ENCODE measurements around the gene HOOK2. TPM values are rescaled to one million over a fixed set of nuclear protein-coding genes. Genes with fewer than 3 reads are reported as not detected.

Gene HOOK2
- total and polyA plus RNA-seq, 2 of the 4 experiments (the other 2 are of a cell fraction): 7.5 to 21.6 TPM

GRCh38 chr19:12733369-12734214, 41.8 kb downstream of the HOOK2 start (continued):
- TF ChIP-seq USF2 (IDR thresholded peaks at IDR 0.05; ENCODE audit: low read depth, low read length): no peak
- no peak for TF ChIP-seq RFX5 (IDR thresholded peaks at IDR 0.05; ENCODE audit: low read depth, low read length)

- dilution Hi-C loops (cut with HindIII; ENCODE audit: low sequenced_read_pairs, unreplicated experiment): no loop called here
- no peaks in the 10 kb centered on the region for H3K27me3 ChIP-seq (ENCODE audit: control insufficient read depth, insufficient read depth, low read length)
- H3K36me3 ChIP-seq (ENCODE audit: control insufficient read depth, insufficient read depth, low read length): peaks cover 36% of the 10 kb centered on the region
- H3K18ac ChIP-seq (ENCODE audit: low read depth, low read length): no peak overlapping the region
- no peak overlapping the region for H2BK5ac ChIP-seq (ENCODE audit: low read depth, low read length, poor library complexity, severe bottlenecking)
- no peak overlapping the region for H4K91ac ChIP-seq (ENCODE audit: insufficient read depth, low read depth, low read length)
- no peak overlapping the region for H2AK5ac ChIP-seq (ENCODE audit: low read depth, low read length)
- no peak overlapping the region for H4K8ac ChIP-seq (ENCODE audit: low read depth in 2 of 2, low read length in 2 of 2)
- H3K4me3 ChIP-seq (ENCODE audit: insufficient read depth, low read depth, low read length): no peak overlapping the region
- BruUV-seq (replicated peaks): no TSS peak
- no peak for ATAC-seq (ENCODE audit: low read depth)
- H4K20me1 ChIP-seq (ENCODE audit: insufficient read depth, low read length): peaks cover 39% of the 10 kb centered on the region
- no peak overlapping the region for H3K23ac ChIP-seq (ENCODE audit: low read depth, low read length)
- intact Hi-C loops (cut with micrococcal nuclease): no loop called here
- ChIA-PET POLR2A (ENCODE audit: unreplicated experiment) (interaction anchor here (0.6 kb wide), 1 partner anchor 1107 kb away, joined by 3 read pairs; no protein-coding TSS in a partner anchor), CTCF (interaction anchor here (1.4 kb wide), 1 partner anchor 26 kb away, joined by 3 read pairs; no protein-coding TSS in a partner anchor)
- 91% methylated on average over 17 of the region's 24 CpGs; no CpG with 5 or more reads in 1 of the 2 experiments for WGBS, 2 experiments (ENCODE audit: extremely low coverage in 2 of 2, insufficient read length in 1 of 2)
- H3K9ac ChIP-seq (ENCODE audit: low read depth, low read length): no peak overlapping the region
- no peak overlapping the region for H3K27ac ChIP-seq (ENCODE audit: insufficient read depth, low read length)
- H2BK120ac ChIP-seq (ENCODE audit: low read depth, low read length): no peak overlapping the region
- no peak overlapping the region for H2BK15ac ChIP-seq (ENCODE audit: low read depth, low read length)
- no peak for DNase-seq
- H4K5ac ChIP-seq (ENCODE audit: low read depth, low read length): no peak overlapping the region
- peaks cover 4% of the 10 kb centered on the region for H3K4me1 ChIP-seq (ENCODE audit: control insufficient read depth, insufficient read depth, low read length)
- H3K14ac ChIP-seq (replicated peaks; ENCODE audit: low read depth, low read length): no peak overlapping the region
- H2AK9ac ChIP-seq (replicated peaks; ENCODE audit: low read depth, low read length, poor library complexity): no peak overlapping the region
- H3K4ac ChIP-seq (ENCODE audit: low read depth, low read length): no peak overlapping the region
- peaks cover 4 to 48% of the 10 kb centered on the region in 2 experiments; a peak in 3 of 4 replicates for H3K79me1 ChIP-seq (ENCODE audit: low read depth in 1 of 2, low read length in 2 of 2)
- no peak overlapping the region for H2AFZ ChIP-seq (replicated peaks; ENCODE audit: low read length, poor library complexity)
- H2BK20ac ChIP-seq (ENCODE audit: low read depth, low read length): no peak overlapping the region
- H3K9me3 ChIP-seq (ENCODE audit: control insufficient read depth, insufficient read depth, low read length): no peaks in the 10 kb centered on the region
- H3K4me2 ChIP-seq (ENCODE audit: low read depth, low read length): no peak overlapping the region
- in situ Hi-C loops (cut with MboI; ENCODE audit: low sequenced_read_pairs): no loop called here
- peaks cover 4% of the 10 kb centered on the region; the same call in 1 of the 2 replicates for H3K9me1 ChIP-seq (ENCODE audit: insufficient read depth, low read length)
- H3K56ac ChIP-seq (ENCODE audit: extremely low read depth, insufficient read depth, low read length): no peak overlapping the region
- TF ChIP-seq CEBPB (IDR thresholded peaks at IDR 0.05; ENCODE audit: low read depth, low read length) (no peak), MAFK (IDR thresholded peaks at IDR 0.05; ENCODE audit: low read depth, low read length) (no peak), MXI1 (IDR thresholded peaks at IDR 0.05; ENCODE audit: borderline replicate concordance, low read depth, low read length) (no peak), MAZ (IDR thresholded peaks at IDR 0.05; ENCODE audit: borderline replicate concordance, low read depth, low read length) (no peak), BHLHE40 (IDR thresholded peaks at IDR 0.05; ENCODE audit: low read depth, low read length) (no peak), RAD21 (IDR thresholded peaks at IDR 0.05; ENCODE audit: low read length) (no peak), NFE2L2 (IDR thresholded peaks at IDR 0.05; ENCODE audit: low read depth, low read length) (no peak), SMC3 (IDR thresholded peaks at IDR 0.05; ENCODE audit: low read depth, low read length) (no peak), FOS (IDR thresholded peaks at IDR 0.05; ENCODE audit: low read depth, low read length) (no peak), CTCF (conservative IDR thresholded peaks at IDR 0.05; ENCODE audit: low read depth, low read length) (no peak), POLR2A (IDR thresholded peaks at IDR 0.05; ENCODE audit: low read depth, low read length) (no peak), USF2 (IDR thresholded peaks at IDR 0.05; ENCODE audit: low read depth, low read length) (no peak)
Observed at GRCh38 chr19:12731337-12731736, 44.0 kb downstream of the HOOK2 start.
